ENCODE data around the gene RNF213. TPM values are rescaled to one million over a fixed set of nuclear protein-coding genes. Genes with fewer than 3 reads are reported as not detected.
"Not testable (repeated sequence)": the region's sequence is repeated elsewhere in the genome, so short reads cannot be mapped to it uniquely, and the experiment has no call there.

The RNF213 gene
- total and polyA plus RNA-seq, 2 of the 8 experiments (the other 6 are each of a cell fraction or from before 2014, with no cell fraction given): 33.8 to 62.8 TPM

DNA sequence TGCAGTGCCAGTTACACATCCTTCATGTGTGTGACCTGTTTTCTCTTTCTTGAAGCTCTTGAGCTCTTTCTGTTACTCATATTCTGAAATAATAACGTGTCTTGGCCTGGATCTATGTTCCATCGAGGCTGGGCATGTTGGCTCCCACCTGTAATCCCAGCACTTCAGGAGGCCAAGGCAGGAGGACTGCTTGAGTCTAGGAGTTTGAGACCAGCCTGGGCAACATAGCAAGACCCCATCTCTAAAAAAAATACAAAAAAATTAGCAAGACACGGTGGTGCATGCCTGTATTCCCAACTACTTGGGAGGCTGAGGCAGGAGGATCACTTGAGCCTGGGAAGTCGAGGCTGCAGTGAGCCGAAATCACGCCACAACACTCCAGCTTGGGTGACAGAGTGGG lies 68.8 kb downstream of the RNF213 start:
- H3K4me1 ChIP-seq (replicated peaks in 1 of 4; ENCODE audit: control insufficient read depth in 3 of 4, insufficient read depth in 4 of 4, low read length in 3 of 4); H3K9me3 ChIP-seq (ENCODE audit: insufficient read depth in 2 of 2, low read depth in 1 of 2, low read length in 1 of 2); H3K56ac ChIP-seq (replicated peaks; ENCODE audit: insufficient read length, low read depth, low read length); H3K79me1 ChIP-seq (ENCODE audit: low read depth, low read length); H3K23ac ChIP-seq (ENCODE audit: insufficient read length); H3K4me3 ChIP-seq (ENCODE audit: extremely low read depth in 1 of 4, insufficient read depth in 2 of 4, low read depth in 3 of 4, low read length in 4 of 4); H2BK20ac ChIP-seq (ENCODE audit: low read length); CTCF ChIA-PET (ENCODE audit: partially characterized antibody); H2AK5ac ChIP-seq (ENCODE audit: low read depth, low read length); H2AFZ ChIP-seq (ENCODE audit: low read length); H4K91ac ChIP-seq (replicated peaks; ENCODE audit: insufficient read length, low read length); H3K79me2 ChIP-seq (ENCODE audit: control insufficient read depth in 1 of 2, insufficient read depth in 2 of 2, low read length in 2 of 2); H3K27me3 ChIP-seq (replicated peaks in 1 of 4; ENCODE audit: control insufficient read depth in 3 of 4, extremely low read depth in 1 of 4, insufficient read depth in 3 of 4, low read length in 3 of 4); H4K8ac ChIP-seq (ENCODE audit: extremely low read depth, insufficient read depth, low read length); H3K4me2 ChIP-seq (ENCODE audit: insufficient read depth in 1 of 2, low read depth in 2 of 2, low read length in 2 of 2); H2BK12ac ChIP-seq (ENCODE audit: low read depth, low read length); H2BK120ac ChIP-seq (replicated peaks; ENCODE audit: low read depth, low read length); FAIRE-seq; H2BK5ac ChIP-seq (ENCODE audit: low read depth, low read length); H4K20me1 ChIP-seq (replicated peaks in 1 of 2; ENCODE audit: control insufficient read depth in 1 of 2, insufficient read depth in 2 of 2, low read length in 2 of 2); H2BK15ac ChIP-seq (ENCODE audit: low read length); H4K5ac ChIP-seq (ENCODE audit: insufficient read length, low read depth, low read length); H3K23me2 ChIP-seq (ENCODE audit: low read depth, low read length); H3K4ac ChIP-seq (replicated peaks; ENCODE audit: insufficient read length, low read depth, low read length); H3K18ac ChIP-seq (ENCODE audit: extremely low read depth, low read length); H3K9ac ChIP-seq (replicated peaks in 1 of 4; ENCODE audit: extremely low read depth in 1 of 4, low read depth in 3 of 4, low read length in 3 of 4); POLR2A ChIA-PET (ENCODE audit: partially characterized antibody); H3K14ac ChIP-seq (ENCODE audit: insufficient read length); H3K27ac ChIP-seq (ENCODE audit: low read depth, low read length); DNase-seq (ENCODE audit: low read depth in 1 of 2, low spot score in 2 of 2): not testable (repeated sequence)
- 90% methylated on average over 6 of the region's 6 CpGs; no CpG with 5 or more reads in 1 of the 2 experiments for WGBS, 2 experiments (ENCODE audit: extremely low coverage in 1 of 2, insufficient coverage in 1 of 2, insufficient read length in 1 of 2, insufficient replicate concordance in 2 of 2, low coverage in 1 of 2, low lambda C conversion rate in 2 of 2, missing lambda C conversion rate in 1 of 2)
- H3K36me3 ChIP-seq (ENCODE audit: control insufficient read depth in 2 of 4, insufficient read depth in 4 of 4, low read length in 3 of 4): peaks cover 9 to 48% (median 39%) of the 10 kb centered on the region in 4 experiments; a peak in 7 of 8 replicates

Measured in H1 (cell line).